ENCODE data around the gene COL5A3.

COL5A3 gene

GRCh38 chr19:10006752-10007323 lies 3.5 kb downstream of the COL5A3 start:
- H3K4me3 ChIP-seq (replicated peaks; ENCODE audit: low read depth, low read length) = no peak overlapping the region
- no peak for DNase-seq (ENCODE audit: extremely low read depth, low read depth)
- TF ChIP-seq CTCF (IDR thresholded peaks at IDR 0.05; ENCODE audit: low read depth, low read length, missing control alignments) = no peak

GRCh38 chr19:10006335-10006708 lies 4.0 kb downstream of the COL5A3 start:
- no peak for DNase-seq (ENCODE audit: extremely low read depth, low read depth)
- no peak for TF ChIP-seq CTCF (IDR thresholded peaks at IDR 0.05; ENCODE audit: low read depth, low read length, missing control alignments)
- H3K4me3 ChIP-seq (replicated peaks; ENCODE audit: low read depth, low read length) = no peak overlapping the region

- no peak for TF ChIP-seq CTCF (IDR thresholded peaks at IDR 0.05; ENCODE audit: low read depth, low read length, missing control alignments)
- no peak overlapping the region for H3K4me3 ChIP-seq (replicated peaks; ENCODE audit: low read depth, low read length)
- DNase-seq (ENCODE audit: extremely low read depth, low read depth) = no peak
Measured at GRCh38 chr19:10005632-10006334, 4.5 kb downstream of the COL5A3 start.

GRCh38 chr19:10004617-10005016 lies 5.7 kb downstream of the COL5A3 start:
- no peak for DNase-seq (ENCODE audit: extremely low read depth, low read depth)
- TF ChIP-seq CTCF (IDR thresholded peaks at IDR 0.05; ENCODE audit: low read depth, low read length, missing control alignments) = no peak
- H3K4me3 ChIP-seq (replicated peaks; ENCODE audit: low read depth, low read length) = no peak overlapping the region

GRCh38 chr19:10003271-10003670 lies 7.0 kb downstream of the COL5A3 start:
- no peak for DNase-seq (ENCODE audit: extremely low read depth, low read depth)
- no peak for TF ChIP-seq CTCF (IDR thresholded peaks at IDR 0.05; ENCODE audit: low read depth, low read length, missing control alignments)
- H3K4me3 ChIP-seq (replicated peaks; ENCODE audit: low read depth, low read length) = no peak overlapping the region

GRCh38 chr19:10001899-10002298 lies 8.4 kb downstream of the COL5A3 start:
- DNase-seq (ENCODE audit: extremely low read depth, low read depth) = no peak
- no peak overlapping the region for H3K4me3 ChIP-seq (replicated peaks; ENCODE audit: low read depth, low read length)
- peak; percentile 62 for TF ChIP-seq CTCF (IDR thresholded peaks at IDR 0.05; ENCODE audit: low read depth, low read length, missing control alignments)
